Peyer's patch (tissue), 4 donors: Measurements from ENCODE around the gene POLE4. TPM values are rescaled to one million over a fixed set of nuclear protein-coding genes. Genes with fewer than 3 reads are reported as not detected.

Experiments used
- DNase-seq, 3 donors: peaks; one replicate each; pipeline ENCODE4 v3.0.0-alpha.2; 2017 to 2019
- H3K27ac ChIP-seq, 4 donors: fragments of 200-600 bp; sonication (generic); one replicate each; pipeline ENCODE4 v1.5.1; 2016 to 2019
- H3K27me3 ChIP-seq, 2 donors: fragments of 200-600 bp; sonication (generic); one replicate each; pipeline ENCODE4 v1.5.1; 2019
- H3K36me3 ChIP-seq, 3 donors: fragments of 200-600 bp; sonication (generic); one replicate each; pipeline ENCODE4 v1.5.1; 2016 to 2019
- H3K4me1 ChIP-seq, 4 donors: fragments of 200-600 bp; sonication (generic); one replicate each; pipeline ENCODE4 v1.5.1; 2016 to 2019
- H3K4me3 ChIP-seq, 4 donors: fragments of 200-600 bp; sonication (generic); 1 replicate in 3 of 4; 2 replicates in 1 of 4; pipeline ENCODE4 v1.5.1; 2016 to 2019; ENCODE audit warnings: mild to moderate bottlenecking in 1 of 4
- H3K9me3 ChIP-seq, 4 donors: fragments of 200-600 bp; sonication (generic); one replicate each; pipeline ENCODE4 v1.5.1; 2016 to 2019; ENCODE audit warnings: mild to moderate bottlenecking in 1 of 4
- CTCF ChIP-seq, 6 experiments: fragments of 450-650 bp in 4 of 6; fragments of 200-600 bp in 2 of 6; sonication (generic) in 1 of 6; IDR thresholded peaks; one replicate each; pipeline ENCODE4 v1.5.1; 2017 to 2019; ENCODE audit warnings: antibody characterized with exemption in 6 of 6, mild to moderate bottlenecking in 3 of 6, moderate library complexity in 1 of 6
- POLR2A ChIP-seq, 2 donors: fragments of 450-650 bp; IDR thresholded peaks; one replicate each; pipeline ENCODE4 v1.5.1; 2017; ENCODE audit warnings: antibody characterized with exemption in 2 of 2, mild to moderate bottlenecking in 2 of 2, moderate library complexity in 2 of 2
- total RNA-seq, 4 donors: library from RNA; depleted of rRNA; stranded (reverse); fragments of >200 nt; gene quantifications; one replicate each; pipeline ENCODE4 v1.1.0, GENCODE V29; 2016

Gene POLE4
- total RNA-seq, 4 donors from 2014 or later: 20.1 to 46.2 (median 23.6) TPM

GRCh38 chr2:75012080-75012479 lies 53.6 kb downstream of the POLE4 start:
- DNase-seq: no peak
- TF ChIP-seq CTCF (IDR thresholded peaks at IDR 0.05) (no peak), POLR2A (IDR thresholded peaks at IDR 0.05) (no peak)
- no peak overlapping the region for H3K27ac ChIP-seq
- H3K27me3 ChIP-seq: no peaks in the 10 kb centered on the region
- H3K4me3 ChIP-seq: no peak overlapping the region
- H3K36me3 ChIP-seq: no peaks in the 10 kb centered on the region
- no peaks in the 10 kb centered on the region for H3K9me3 ChIP-seq
- no peaks in the 10 kb centered on the region for H3K4me1 ChIP-seq

GRCh38 chr2:75018162-75018561 lies 59.7 kb downstream of the POLE4 start:
- H3K9me3 ChIP-seq: no peaks in the 10 kb centered on the region
- no peaks in the 10 kb centered on the region for H3K36me3 ChIP-seq
- no peak overlapping the region for H3K27ac ChIP-seq
- H3K4me3 ChIP-seq: no peak overlapping the region
- no peak for DNase-seq
- no peaks in the 10 kb centered on the region for H3K27me3 ChIP-seq
- no peak for TF ChIP-seq CTCF (IDR thresholded peaks at IDR 0.05)
- TF ChIP-seq POLR2A (IDR thresholded peaks at IDR 0.05): no peak
- H3K4me1 ChIP-seq: no peaks in the 10 kb centered on the region

Other genes with a start within 250 kb of the POLE4 start
- gene HK2, start 124.5 kb upstream of the POLE4 start, total RNA-seq: 10 to 100 TPM in 3 of 4 donors, 1 to 10 TPM in 1; 9.9 to 39.9 (median 24.8) TPM
- gene TACR1, start 240.9 kb downstream of the POLE4 start, total RNA-seq: 1 to 10 TPM in 2 of 4 donors, not detected in 2; 1.1 to 5.6 TPM